H1 (cell line): ENCODE measurements around the gene DLX2. TPM values are rescaled to one million over a fixed set of nuclear protein-coding genes. Genes with fewer than 3 reads are reported as not detected.

Experiments
- CTCF ChIA-PET: fragments of 300-600 bp; sonication (Branson Sonifier 250); formaldehyde crosslinking; loops from one replicate; lab custom pipeline; 2021; ENCODE audit not compliant: partially characterized antibody; lab: Charles Lee
- POLR2A ChIA-PET: fragments of 300-600 bp; sonication (Branson Sonifier 250); formaldehyde crosslinking; loops from one replicate; lab custom pipeline; 2021; ENCODE audit warnings: inconsistent platforms; ENCODE audit not compliant: partially characterized antibody; lab: Charles Lee
- DNase-seq, 2 experiments: peaks; one replicate each; pipeline versions ENCODE4 v3.0.0 to v3.0.0-alpha.2; 2010 to 2022; ENCODE audit warnings: low spot score in 2 of 2, low read depth in 1 of 2, mixed read lengths in 1 of 2
- FAIRE-seq: peaks from 2 replicates; lab custom pipeline; 2011; peaks lifted over from hg19 to GRCh38; lab: Jason Lieb, UNC
- H2AFZ ChIP-seq: 2 replicates; pipeline ENCODE4 v1.8.1; 2012; ENCODE audit warnings: low read length, inconsistent platforms
- H2AK5ac ChIP-seq: 2 replicates; pipeline ENCODE4 v1.6.1; 2013; ENCODE audit warnings: low read depth, low read length
- H2BK120ac ChIP-seq: replicated peaks from 2 replicates; pipeline ENCODE3; 2013; ENCODE audit warnings: low read depth, low read length, inconsistent platforms
- H2BK12ac ChIP-seq: 2 replicates; pipeline ENCODE4 v1.6.1; 2013; ENCODE audit warnings: low read depth, low read length
- H2BK15ac ChIP-seq: 2 replicates; pipeline ENCODE4 v1.6.1; 2013; ENCODE audit warnings: low read length
- H2BK20ac ChIP-seq: 2 replicates; pipeline ENCODE4 v1.6.1; 2013; ENCODE audit warnings: low read length
- H2BK5ac ChIP-seq: 2 replicates; pipeline ENCODE4 v1.6.1; 2013; ENCODE audit warnings: low read depth, low read length
- H3K14ac ChIP-seq: 2 replicates; pipeline ENCODE4 v1.6.1; 2013; ENCODE audit warnings: inconsistent platforms; ENCODE audit not compliant: insufficient read length
- H3K18ac ChIP-seq: 2 replicates; pipeline ENCODE4 v1.6.1; 2013; ENCODE audit warnings: low read length; ENCODE audit errors: extremely low read depth
- H3K23ac ChIP-seq: 2 replicates; pipeline ENCODE4 v1.6.1; 2013; ENCODE audit warnings: inconsistent platforms; ENCODE audit not compliant: insufficient read length
- H3K23me2 ChIP-seq: 2 replicates; pipeline ENCODE4 v1.6.1; 2013; ENCODE audit warnings: low read depth, low read length
- H3K27ac ChIP-seq: 2 replicates; pipeline ENCODE4 v1.6.1; 2011; ENCODE audit warnings: low read depth, low read length, inconsistent platforms
- H3K27me3 ChIP-seq, 4 experiments: replicated peaks in 1 of 4; 1 replicate in 1 of 4; 2 replicates in 3 of 4; pipeline versions ENCODE4 v1.6.1 to v1.8.1; 2011 to 2013; ENCODE audit warnings: low read length in 3 of 4, mild to moderate bottlenecking in 3 of 4, inconsistent platforms in 2 of 4, mixed read lengths in 2 of 4, moderate library complexity in 1 of 4; ENCODE audit not compliant: control insufficient read depth in 3 of 4, insufficient read depth in 3 of 4; ENCODE audit errors: extremely low read depth in 1 of 4
- H3K36me3 ChIP-seq, 4 experiments: 2 replicates each; pipeline versions ENCODE4 v1.6.1 to v1.8.1; 2011 to 2013; ENCODE audit warnings: mild to moderate bottlenecking in 4 of 4, low read length in 3 of 4, moderate library complexity in 2 of 4, control low read depth in 1 of 4, inconsistent platforms in 1 of 4; ENCODE audit not compliant: insufficient read depth in 4 of 4, control insufficient read depth in 2 of 4
- H3K4ac ChIP-seq: replicated peaks from 2 replicates; pipeline ENCODE3; 2013; ENCODE audit warnings: low read length, low read depth, mixed read lengths, inconsistent platforms; ENCODE audit not compliant: insufficient read length
- H3K4me1 ChIP-seq, 4 experiments: replicated peaks in 1 of 4; 1 replicate in 1 of 4; 2 replicates in 3 of 4; pipeline versions ENCODE4 v1.6.1 to v1.8.1; 2011 to 2013; ENCODE audit warnings: low read length in 3 of 4, inconsistent platforms in 2 of 4, mixed read lengths in 1 of 4; ENCODE audit not compliant: insufficient read depth in 4 of 4, control insufficient read depth in 3 of 4
- H3K4me2 ChIP-seq, 2 experiments: 2 replicates each; pipeline versions ENCODE4 v1.6.1 to v1.8.1; 2011 to 2013; ENCODE audit warnings: low read depth in 2 of 2, low read length in 2 of 2, control low read depth in 1 of 2, inconsistent platforms in 1 of 2, mild to moderate bottlenecking in 1 of 2; ENCODE audit not compliant: insufficient read depth in 1 of 2
- H3K4me3 ChIP-seq, 4 experiments: fragments of 200-600, 300-600 bp in 1 of 4; sonication (generic), shearing (Covaris generic), sonication (Bioruptor Twin) in 1 of 4; 2 replicates each; pipeline versions ENCODE4 v1.5.1 to v1.8.1; 2011 to 2016; ENCODE audit warnings: low read length in 4 of 4, low read depth in 3 of 4, control low read depth in 2 of 4, inconsistent platforms in 2 of 4, mild to moderate bottlenecking in 2 of 4, mixed read lengths in 1 of 4, moderate library complexity in 1 of 4; ENCODE audit not compliant: insufficient read depth in 2 of 4; ENCODE audit errors: extremely low read depth in 1 of 4
- H3K56ac ChIP-seq: replicated peaks from 2 replicates; pipeline ENCODE3; 2013; ENCODE audit warnings: low read depth, mild to moderate bottlenecking, mixed read lengths, low read length, inconsistent platforms; ENCODE audit not compliant: insufficient read length
- H3K79me1 ChIP-seq: 2 replicates; pipeline ENCODE4 v1.6.1; 2013; ENCODE audit warnings: low read depth, low read length, control low read depth
- H3K79me2 ChIP-seq, 2 experiments: 2 replicates each; pipeline versions ENCODE4 v1.6.1 to v1.8.1; 2012 to 2013; ENCODE audit warnings: low read length in 2 of 2, mild to moderate bottlenecking in 2 of 2, inconsistent platforms in 1 of 2; ENCODE audit not compliant: insufficient read depth in 2 of 2, control insufficient read depth in 1 of 2
- H3K9ac ChIP-seq, 4 experiments: replicated peaks in 1 of 4; 1 replicate in 1 of 4; 2 replicates in 3 of 4; pipeline versions ENCODE4 v1.6.1 to v1.8.1; 2011 to 2013; ENCODE audit warnings: low read depth in 3 of 4, low read length in 3 of 4, control low read depth in 2 of 4, mild to moderate bottlenecking in 2 of 4, moderate library complexity in 2 of 4, inconsistent platforms in 1 of 4; ENCODE audit errors: extremely low read depth in 1 of 4
- H3K9me3 ChIP-seq, 2 experiments: 2 replicates each; pipeline versions ENCODE4 v1.6.1 to v1.8.1; 2012 to 2013; ENCODE audit warnings: mild to moderate bottlenecking in 2 of 2, moderate library complexity in 2 of 2, control low read depth in 1 of 2, inconsistent platforms in 1 of 2, low read depth in 1 of 2, low read length in 1 of 2, mixed read lengths in 1 of 2; ENCODE audit not compliant: insufficient read depth in 2 of 2
- H4K20me1 ChIP-seq, 2 experiments: replicated peaks in 1 of 2; 2 replicates each; pipeline versions ENCODE3 to v1.8.1; 2011 to 2013; ENCODE audit warnings: inconsistent platforms in 2 of 2, low read length in 2 of 2, mild to moderate bottlenecking in 1 of 2; ENCODE audit not compliant: insufficient read depth in 2 of 2, control insufficient read depth in 1 of 2
- H4K5ac ChIP-seq: 2 replicates; pipeline ENCODE4 v1.6.1; 2013; ENCODE audit warnings: low read length, low read depth, mixed read lengths, inconsistent platforms; ENCODE audit not compliant: insufficient read length
- H4K8ac ChIP-seq: 2 replicates; pipeline ENCODE4 v1.8.0; 2013; ENCODE audit warnings: mild to moderate bottlenecking, moderate library complexity, low read length, inconsistent platforms; ENCODE audit not compliant: insufficient read depth; ENCODE audit errors: extremely low read depth
- H4K91ac ChIP-seq: replicated peaks from 2 replicates; pipeline ENCODE3; 2013; ENCODE audit warnings: low read length, mixed read lengths, inconsistent platforms; ENCODE audit not compliant: insufficient read length
- ATF2 ChIP-seq: IDR thresholded peaks from 2 replicates; pipeline ENCODE4 v1.6.1; 2012; ENCODE audit warnings: low read length, inconsistent platforms
- CHD2 ChIP-seq: IDR thresholded peaks from 2 replicates; pipeline ENCODE4 v1.6.1; 2012; ENCODE audit warnings: low read length, improper control_type of control experiment
- EP300 ChIP-seq, 2 experiments: IDR thresholded peaks; 1 replicate in 1 of 2; 2 replicates in 1 of 2; pipeline ENCODE4 v1.6.1; 2011 to 2012; ENCODE audit warnings: low read depth in 2 of 2, low read length in 2 of 2, mild to moderate bottlenecking in 2 of 2, borderline replicate concordance in 1 of 2, inconsistent platforms in 1 of 2, moderate library complexity in 1 of 2
- JUN ChIP-seq: IDR thresholded peaks from 2 replicates; pipeline ENCODE4 v1.6.1; 2011; ENCODE audit warnings: low read depth, mild to moderate bottlenecking, improper control_type of control experiment, low read length
- RBBP5 ChIP-seq: IDR thresholded peaks from 2 replicates; pipeline ENCODE4 v1.7.1; 2012; ENCODE audit warnings: low read depth, mild to moderate bottlenecking, inconsistent platforms, low read length, moderate library complexity, borderline replicate concordance
- RFX5 ChIP-seq: IDR thresholded peaks from 2 replicates; pipeline ENCODE4 v1.6.1; 2011; ENCODE audit warnings: low read depth, low read length, improper control_type of control experiment, borderline replicate concordance
- RNF2 ChIP-seq: fragments of 200-900, 300-1000 bp; sonication (generic); IDR thresholded peaks from 2 replicates; pipeline ENCODE4 v1.7.1; 2016; ENCODE audit warnings: borderline replicate concordance, low read depth, mild to moderate bottlenecking, antibody characterized with exemption, low read length; ENCODE audit not compliant: poor library complexity, severe bottlenecking; ENCODE audit errors: missing control alignments
- RXRA ChIP-seq: IDR thresholded peaks from 2 replicates; pipeline ENCODE4 v1.6.1; 2011; ENCODE audit warnings: low read depth, mild to moderate bottlenecking, low read length, moderate library complexity; ENCODE audit not compliant: insufficient read depth
- SIX5 ChIP-seq: IDR thresholded peaks from 2 replicates; pipeline ENCODE4 v1.6.1; 2011; ENCODE audit warnings: mild to moderate bottlenecking, low read depth, low read length
- SP4 ChIP-seq: IDR thresholded peaks from 2 replicates; pipeline ENCODE4 v1.6.1; 2012; ENCODE audit warnings: low read length, inconsistent platforms
- polyA plus RNA-seq, 7 experiments: library from polyadenylated mRNA; depleted of rRNA in 3 of 7; stranded (reverse) in 5 of 7; unstranded in 2 of 7; fragments of >200 nt in 5 of 7; fragments of 200-250 nt in 2 of 7; gene quantifications; 1 replicate in 5 of 7; 2 replicates in 1 of 7; 4 replicates in 1 of 7; pipeline versions ENCODE4 v1.2.1 to v1.2.3, GENCODE V29; 2011 to 2013; ENCODE audit warnings: missing spikeins in 2 of 7, mixed read lengths in 2 of 7
- total RNA-seq: library from RNA; stranded (reverse); fragmentation: NEBNext Ultra II Directional; extraction: Animal tissue kit (Norgen Biotek cat#: 25700); gene quantifications from 2 replicates; pipeline ENCODE4 v1.2.1, GENCODE V29; 2021
- TF ChIP-seq, protein P1 (sequence below): IDR thresholded peaks from 2 replicates; pipeline ENCODE4 v1.6.1; 2012; ENCODE audit warnings: inconsistent platforms
- TF ChIP-seq, protein P2 (sequence below): IDR thresholded peaks from 2 replicates; pipeline ENCODE4 v1.6.1; 2011; ENCODE audit warnings: low read depth, mild to moderate bottlenecking, low read length; ENCODE audit not compliant: insufficient read depth

The DLX2 gene
- total and polyA plus RNA-seq, 2 of the 8 experiments (the other 6 are each of a cell fraction or from before 2014, with no cell fraction given) = 0.45 TPM; not detected in 1

DNA sequence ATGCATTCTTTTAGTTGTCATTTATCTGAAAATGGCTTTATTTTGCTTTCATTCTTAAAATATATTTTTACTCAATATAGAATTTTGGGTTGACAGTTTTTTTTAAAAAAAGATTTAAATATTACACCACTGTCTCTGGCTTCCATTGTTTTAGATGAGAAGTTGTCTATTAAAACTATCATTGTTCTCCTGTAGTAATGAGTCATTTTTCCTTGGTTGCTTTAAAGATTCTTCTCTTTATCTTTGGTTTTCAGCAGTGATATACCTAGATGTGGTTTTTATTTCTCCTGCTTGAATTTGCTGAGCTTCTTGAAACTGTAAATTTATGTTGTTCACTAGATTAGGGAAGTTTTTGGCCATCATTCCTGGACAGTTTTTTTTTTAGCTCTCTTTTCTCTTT lies 26.7 kb upstream of the DLX2 start:
- FAIRE-seq (no peak), DNase-seq (no peak)
- no peaks in the 10 kb centered on the region for H3K79me1 ChIP-seq
- no peak overlapping the region for H3K18ac ChIP-seq
- ChIA-PET POLR2A (interaction anchor here (0.6 kb wide), 1 partner anchor 501 kb away, joined by 3 read pairs; no protein-coding TSS in a partner anchor), CTCF (interaction anchor here (0.6 to 3.6 kb wide), 9 partner anchors 15 to 581 kb away, joined by 3 to 30 read pairs (median 3); no protein-coding TSS in a partner anchor)
- no peak overlapping the region for H3K56ac ChIP-seq
- H4K20me1 ChIP-seq = no peaks in the 10 kb centered on the region
- H2BK12ac ChIP-seq = no peak overlapping the region
- no peak overlapping the region for H2BK120ac ChIP-seq
- H2AFZ ChIP-seq = no peak overlapping the region
- H3K9me3 ChIP-seq = no peaks in the 10 kb centered on the region
- H2BK5ac ChIP-seq = no peak overlapping the region
- no peak overlapping the region for H3K4ac ChIP-seq
- H3K14ac ChIP-seq = no peak overlapping the region
- no peaks in the 10 kb centered on the region for H3K79me2 ChIP-seq
- peaks cover 0 to 13% (median 9%) of the 10 kb centered on the region in 4 experiments; a peak in 5 of 7 replicates for H3K4me1 ChIP-seq
- no peak overlapping the region for H4K91ac ChIP-seq
- no peak overlapping the region for H3K23ac ChIP-seq
- no peak overlapping the region for H3K9ac ChIP-seq
- H4K5ac ChIP-seq = no peak overlapping the region
- no peak overlapping the region for H2AK5ac ChIP-seq
- no peaks in the 10 kb centered on the region for H3K36me3 ChIP-seq
- no peak overlapping the region for H2BK15ac ChIP-seq
- no peak overlapping the region for H4K8ac ChIP-seq
- no peak overlapping the region for H3K4me2 ChIP-seq
- no peak overlapping the region for H3K27ac ChIP-seq
- H2BK20ac ChIP-seq = no peak overlapping the region
- H3K4me3 ChIP-seq = no peak overlapping the region
- no peaks in the 10 kb centered on the region; a peak in 2 of 7 replicates for H3K27me3 ChIP-seq
- no peaks in the 10 kb centered on the region for H3K23me2 ChIP-seq
- TF ChIP-seq EP300 (IDR thresholded peaks at IDR 0.05; ENCODE audit: borderline replicate concordance in 1 of 2, low read depth in 2 of 2, low read length in 2 of 2) (no peak), ATF2 (no peak), SIX5 (no peak), SP4 (no peak), RBBP5 (no peak), RFX5 (no peak), JUN (no peak), CHD2 (no peak), RNF2 (no peak), RXRA (no peak)
- TF ChIP-seq, protein P1, sequence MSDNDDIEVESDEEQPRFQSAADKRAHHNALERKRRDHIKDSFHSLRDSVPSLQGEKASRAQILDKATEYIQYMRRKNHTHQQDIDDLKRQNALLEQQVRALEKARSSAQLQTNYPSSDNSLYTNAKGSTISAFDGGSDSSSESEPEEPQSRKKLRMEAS = no peak
- TF ChIP-seq, protein P2, sequence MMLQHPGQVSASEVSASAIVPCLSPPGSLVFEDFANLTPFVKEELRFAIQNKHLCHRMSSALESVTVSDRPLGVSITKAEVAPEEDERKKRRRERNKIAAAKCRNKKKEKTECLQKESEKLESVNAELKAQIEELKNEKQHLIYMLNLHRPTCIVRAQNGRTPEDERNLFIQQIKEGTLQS = no peak
